ENCODE measurements around the gene DNPEP. TPM values are rescaled to one million over a fixed set of nuclear protein-coding genes. Genes with fewer than 3 reads are reported as not detected.
"Not testable (repeated sequence)": the region's sequence is repeated elsewhere in the genome, so short reads cannot be mapped to it uniquely, and the experiment has no call there.

The DNPEP gene
- total RNA-seq, 1 experiment from 2014 or later, result 63.7 TPM

- DNase-seq (ENCODE audit: low read depth), result no peak
Measured at GRCh38 chr2:219401606-219402005, 13.9 kb upstream of the DNPEP start.

GRCh38 chr2:219400562-219400961, 12.8 kb upstream of the DNPEP start:
- DNase-seq (ENCODE audit: low read depth), result no peak

DNA sequence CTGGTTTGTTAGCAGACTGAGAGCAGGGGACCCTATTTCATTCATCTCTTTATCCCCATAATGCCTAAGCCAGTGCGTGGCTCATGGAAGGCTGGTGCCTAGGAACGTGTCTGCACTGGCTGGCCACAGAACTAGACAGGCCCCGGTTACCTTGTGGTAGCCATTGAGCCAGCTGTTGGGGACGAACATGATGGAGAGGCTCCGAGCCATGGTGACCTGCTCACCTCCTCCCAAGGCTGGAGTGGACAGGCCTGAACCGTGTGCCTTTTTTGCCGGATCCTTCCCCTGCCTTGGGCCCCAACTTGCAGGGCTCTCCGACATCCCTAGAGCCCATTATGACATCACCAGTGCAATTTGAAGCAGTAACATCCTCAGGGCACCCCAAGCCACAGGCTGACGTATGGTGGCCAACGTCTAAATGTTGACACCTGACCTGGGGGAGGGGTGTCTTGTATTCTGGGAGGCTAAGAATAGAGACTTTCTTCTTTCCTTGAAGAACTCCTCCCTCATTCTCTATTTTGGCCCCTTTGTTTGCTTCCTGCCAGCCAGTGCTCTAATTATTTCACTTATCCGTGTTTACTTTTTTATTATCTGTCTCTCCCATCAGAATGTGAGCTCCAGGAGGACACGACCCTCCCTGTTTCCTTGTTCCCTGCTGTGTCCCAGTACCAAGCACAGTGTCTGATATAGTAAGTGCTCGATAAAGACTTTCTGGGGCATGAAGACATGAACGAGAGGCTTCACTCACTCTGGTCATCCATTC, 12.2 kb upstream of the DNPEP start:
- no peak for DNase-seq (ENCODE audit: low read depth)

- peak; percentile 43 for DNase-seq (ENCODE audit: low read depth)
Measured at GRCh38 chr2:219398721-219399363, 11.1 kb upstream of the DNPEP start.

DNA sequence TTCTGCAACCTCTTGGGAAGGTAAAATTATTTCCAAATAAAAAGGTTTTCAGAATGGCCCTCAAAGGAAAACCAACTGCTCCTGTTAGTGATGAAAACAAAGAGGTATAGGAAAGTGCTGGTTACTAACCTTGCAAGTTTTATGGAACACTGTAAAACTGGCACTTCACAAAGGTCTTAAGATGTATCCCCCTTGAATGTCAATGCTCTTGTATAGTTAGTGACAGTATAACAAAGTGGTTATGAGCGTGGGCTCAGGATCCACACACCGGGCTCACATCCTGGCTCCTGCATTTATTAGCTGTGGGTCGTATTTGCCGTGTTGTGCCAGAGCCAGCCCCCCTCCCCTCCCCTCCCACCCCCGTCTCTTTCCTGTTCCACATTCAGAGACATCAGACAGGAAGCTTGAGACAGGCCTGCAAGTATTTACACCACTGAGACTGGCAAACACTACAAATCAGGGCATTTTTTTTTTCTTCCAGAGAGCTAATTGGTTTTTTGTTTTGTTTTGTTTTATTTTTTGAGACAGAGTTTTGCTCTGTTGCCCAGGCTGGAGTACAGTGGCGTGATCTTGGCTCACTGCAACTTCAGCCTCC, 9.2 kb upstream of the DNPEP start:
- no peak for DNase-seq (ENCODE audit: low read depth)

DNA sequence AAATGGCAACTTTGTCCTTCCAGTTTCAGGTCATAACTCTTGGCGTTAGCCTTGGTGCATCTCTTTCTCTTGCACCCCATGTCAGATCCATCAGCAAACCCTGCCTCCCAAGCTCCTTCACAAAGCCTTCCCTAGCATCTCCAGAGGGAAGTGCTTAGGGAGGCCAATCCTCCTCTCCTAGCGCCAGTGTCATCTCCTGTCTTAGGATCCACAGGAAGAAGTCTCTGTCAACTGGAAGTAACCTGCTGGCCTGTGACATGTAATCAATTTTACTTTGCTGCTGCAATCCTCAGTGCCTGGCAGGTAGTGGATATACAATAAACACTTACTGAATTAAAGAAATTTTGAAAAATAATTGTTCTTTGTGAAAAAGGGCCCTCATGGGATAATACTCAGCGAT, 7.9 kb upstream of the DNPEP start:
- no peak for DNase-seq (ENCODE audit: low read depth)

DNA sequence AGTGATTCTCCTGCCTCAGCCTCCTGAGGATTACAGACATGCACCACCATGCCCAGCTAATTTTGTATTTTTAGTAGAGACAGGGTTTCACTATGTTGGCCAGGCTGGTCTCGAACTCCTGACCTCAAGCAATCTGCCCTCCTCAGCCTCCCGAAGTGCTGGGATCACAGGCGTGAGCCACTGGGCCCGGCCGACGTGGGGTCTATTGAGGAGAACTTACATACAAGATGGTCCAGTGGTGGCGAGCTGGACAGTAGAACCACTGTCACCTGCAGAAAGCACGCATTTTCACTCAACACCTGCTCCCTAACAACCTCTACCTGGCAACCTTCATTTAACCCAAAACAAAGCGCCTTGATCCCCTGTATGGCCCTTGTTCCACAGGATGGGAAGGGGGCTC, 7.3 kb upstream of the DNPEP start:
- not testable (repeated sequence) for DNase-seq (ENCODE audit: low read depth)

DNA sequence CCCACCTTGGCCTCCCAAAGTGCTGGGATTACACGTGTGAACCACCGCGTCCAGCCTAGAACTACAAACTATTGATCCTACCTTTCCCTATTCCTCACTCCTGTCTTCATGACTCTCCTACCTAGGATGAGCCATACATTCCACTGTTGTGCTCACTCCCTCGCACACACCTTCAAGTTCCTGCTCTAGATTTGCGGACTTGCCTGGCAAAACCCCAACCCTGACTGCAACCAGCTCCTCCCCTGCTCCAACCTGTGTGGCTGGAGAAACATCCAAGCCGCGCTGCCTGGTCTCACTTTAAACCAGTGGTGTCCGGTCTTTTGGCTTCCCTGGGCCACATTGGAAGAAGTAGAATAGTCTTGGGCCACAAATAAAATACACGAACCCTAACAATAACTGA, 5.0 kb upstream of the DNPEP start:
- DNase-seq (ENCODE audit: low read depth), result no peak

DNA sequence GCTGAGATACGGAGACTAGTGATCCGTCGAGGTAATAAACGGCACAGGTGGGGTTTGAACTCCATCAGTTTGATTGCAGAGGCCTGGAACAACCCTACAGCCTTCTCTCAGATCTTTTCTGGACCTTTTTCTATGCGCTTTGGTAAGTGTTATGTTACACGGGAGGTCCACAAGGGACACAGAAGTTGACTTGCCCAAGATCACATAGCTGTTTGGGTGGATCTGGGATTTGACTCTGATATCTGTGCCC, 1.1 kb upstream of the DNPEP start:
- DNase-seq (ENCODE audit: low read depth), result no peak

GRCh38 chr2:219388121-219388906, 602 bp upstream of the DNPEP start:
- peak; percentile 92 for DNase-seq (ENCODE audit: low read depth)

- no peak for DNase-seq (ENCODE audit: low read depth)
Measured at GRCh38 chr2:219386532-219387280, 1.0 kb downstream of the DNPEP start.

DNA sequence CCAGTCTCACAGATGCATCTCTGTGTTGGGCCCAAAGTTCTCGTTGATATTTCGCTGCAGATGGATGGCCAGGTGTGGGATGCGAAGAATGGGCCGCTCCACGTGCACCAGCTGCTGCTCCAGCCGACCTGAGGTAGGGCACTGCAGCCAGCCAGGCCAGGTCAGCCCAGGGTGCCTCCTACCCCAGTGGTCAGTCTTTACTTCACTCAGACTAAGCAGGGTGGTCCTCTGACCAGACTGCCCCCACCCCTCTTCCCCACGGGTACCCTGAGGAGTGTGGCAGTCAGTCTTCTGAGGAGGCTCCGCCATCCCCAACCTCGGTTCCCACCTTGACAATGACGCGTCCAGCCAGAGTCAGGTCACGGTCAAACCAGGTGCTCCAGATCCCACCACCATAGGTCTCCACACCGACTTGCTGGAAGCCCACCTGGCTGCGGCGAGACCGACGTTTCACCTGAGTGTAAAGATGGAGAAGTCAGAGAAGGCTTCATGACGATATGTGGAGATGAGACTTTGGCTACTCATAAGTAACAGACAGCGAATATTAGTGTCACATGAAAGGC, 1.7 kb downstream of the DNPEP start:
- DNase-seq (ENCODE audit: low read depth), result no peak

GRCh38 chr2:219384859-219385258, 2.9 kb downstream of the DNPEP start:
- DNase-seq (ENCODE audit: low read depth), result no peak

DNA sequence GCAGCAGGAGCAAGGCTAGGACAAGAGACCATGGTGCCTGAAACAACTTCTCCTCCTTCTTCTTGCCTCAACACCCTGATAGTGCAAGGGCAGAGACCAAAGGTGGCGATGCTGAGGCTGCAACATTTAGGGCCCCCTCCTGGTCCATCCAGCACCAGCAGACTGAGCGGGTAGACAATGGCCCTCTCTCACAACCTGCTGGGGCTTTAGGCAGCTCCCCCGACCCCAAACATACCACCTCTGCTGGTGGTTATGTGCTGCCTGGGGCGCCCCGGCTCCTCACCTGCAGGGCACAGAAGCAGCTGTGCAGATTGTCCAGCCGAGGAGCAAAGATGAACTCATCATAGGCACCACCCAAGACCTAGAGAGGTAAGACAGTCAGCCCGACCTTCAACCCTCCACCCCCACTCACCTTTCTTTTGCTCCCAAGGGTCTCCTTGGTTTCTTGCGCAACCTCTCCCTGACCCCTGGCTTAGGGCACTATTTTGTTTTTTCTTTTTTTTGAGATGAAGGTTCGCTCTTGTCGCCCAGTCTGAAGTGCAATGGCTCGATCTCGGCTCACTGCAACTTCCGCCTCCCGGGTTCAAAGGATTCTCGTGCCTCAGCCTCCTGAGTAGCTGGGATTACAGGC, 3.5 kb downstream of the DNPEP start:
- DNase-seq (ENCODE audit: low read depth), result no peak

- DNase-seq (ENCODE audit: low read depth), result no peak
Measured at GRCh38 chr2:219381448-219381847, 6.3 kb downstream of the DNPEP start.

- no peak for DNase-seq (ENCODE audit: low read depth)
Measured at GRCh38 chr2:219380926-219381325, 6.8 kb downstream of the DNPEP start.

GRCh38 chr2:219378163-219378851, 9.4 kb downstream of the DNPEP start:
- no peak for DNase-seq (ENCODE audit: low read depth)

- DNase-seq (ENCODE audit: low read depth), result peak; percentile 60
Measured at GRCh38 chr2:219369447-219369861, 18.3 kb downstream of the DNPEP start.

DNA sequence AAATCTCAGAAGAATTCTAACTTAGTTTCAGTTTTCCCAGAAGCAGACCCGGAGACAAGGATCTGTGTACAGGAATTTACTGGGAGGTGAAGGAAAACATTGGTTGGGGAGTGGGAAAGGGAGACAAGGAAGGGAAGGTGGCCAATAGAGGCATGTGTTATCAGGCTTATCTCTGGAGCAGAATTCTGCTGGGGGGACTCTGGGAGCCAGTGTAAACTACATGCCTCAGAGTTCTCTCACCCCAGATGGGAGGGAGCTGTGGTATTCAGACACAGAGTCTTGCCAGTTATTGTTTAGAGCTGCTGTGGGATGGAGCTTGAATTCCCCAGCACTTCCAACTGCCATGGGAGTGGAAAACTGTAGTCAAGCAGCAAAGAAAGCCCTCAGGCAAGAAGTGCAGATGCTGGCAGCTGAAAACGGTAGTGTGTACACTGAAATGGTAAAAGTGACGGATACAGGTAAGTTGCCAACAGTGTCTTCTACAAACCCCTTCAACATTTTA, 19.0 kb downstream of the DNPEP start:
- no peak for DNase-seq (ENCODE audit: low read depth)

All from LHCN-M2 (cell line).